GM21381 (cell line): Measurements from ENCODE around the gene TNFRSF18.

Source experiments
- ATAC-seq: cut with Tn5 transposase; IDR thresholded peaks from one replicate; pipeline ENCODE4 v1.9.1; 2021; ENCODE audit warnings: mild to moderate bottlenecking, moderate library complexity; ENCODE audit not compliant: unreplicated experiment

TNFRSF18 gene

GRCh38 chr1:1213345-1214265, 7.2 kb upstream of the TNFRSF18 start, which contains the start of gene TNFRSF4:
Gene TNFRSF4 (minus strand): TSS chr1:1214153. CDS start chr1:1214127, 26 bp downstream.
- no peak for ATAC-seq

GRCh38 chr1:1212780-1213344, 6.5 kb upstream of the TNFRSF18 start:
- ATAC-seq = no peak

GRCh38 chr1:1211541-1212441, 5.4 kb upstream of the TNFRSF18 start:
- ATAC-seq = no peak

- no peak for ATAC-seq
Observed at GRCh38 chr1:1210726-1211540, 4.5 kb upstream of the TNFRSF18 start.

- no peak for ATAC-seq
Observed at GRCh38 chr1:1208713-1209433, 2.5 kb upstream of the TNFRSF18 start.

GRCh38 chr1:1207571-1207892, 1.1 kb upstream of the TNFRSF18 start:
- ATAC-seq = no peak

- no peak for ATAC-seq
Observed at GRCh38 chr1:1206966-1207531, 657 bp upstream of the TNFRSF18 start.

- ATAC-seq = no peak
Observed at GRCh38 chr1:1205769-1206375, 520 bp downstream of the TNFRSF18 start.

- ATAC-seq = no peak
Observed at GRCh38 chr1:1204998-1205768, 1.2 kb downstream of the TNFRSF18 start.

GRCh38 chr1:1204425-1204920, 1.9 kb downstream of the TNFRSF18 start:
- no peak for ATAC-seq

GRCh38 chr1:1203561-1204424, 2.6 kb downstream of the TNFRSF18 start:
- ATAC-seq = no peak

- no peak for ATAC-seq
Observed at GRCh38 chr1:1202831-1203560, 3.4 kb downstream of the TNFRSF18 start.

GRCh38 chr1:1200876-1201810, 5.2 kb downstream of the TNFRSF18 start:
- no peak for ATAC-seq

- no peak for ATAC-seq
Observed at GRCh38 chr1:1199961-1200875, 6.2 kb downstream of the TNFRSF18 start.
